ENCODE results near the gene FXYD5. TPM values are rescaled to one million over a fixed set of nuclear protein-coding genes. Genes with fewer than 3 reads are reported as not detected.

The FXYD5 gene
- total RNA-seq, 1 experiment from 2014 or later, result 12.7 TPM

GRCh38 chr19:35118268-35119020 is 36.1 kb upstream of the FXYD5 start:
- CTCF ChIA-PET, result interaction anchor here (0.6 kb wide), 1 partner anchor 40 kb away, joined by 4 read pairs; no protein-coding TSS in a partner anchor
- no peak for TF ChIP-seq CTCF (conservative IDR thresholded peaks at IDR 0.05; ENCODE audit: low read depth, low read length)
- TF ChIP-seq EZH2 (IDR thresholded peaks at IDR 0.05; ENCODE audit: borderline replicate concordance, low read depth, low read length, poor library complexity, severe bottlenecking), result no peak
- no peaks in the 10 kb centered on the region for H3K27me3 ChIP-seq (replicated peaks; ENCODE audit: insufficient read depth, low read depth, low read length, poor library complexity)
- POLR2A ChIA-PET (ENCODE audit: low non-redundant PET), result no interaction called here
- no peak overlapping the region for H3K27ac ChIP-seq (ENCODE audit: low read depth, low read length, poor library complexity, severe bottlenecking)
- H3K4me1 ChIP-seq (ENCODE audit: insufficient read depth, low read length, poor library complexity, severe bottlenecking), result no peaks in the 10 kb centered on the region
- no peaks in the 10 kb centered on the region for H3K9me3 ChIP-seq (ENCODE audit: low read depth, low read length, poor library complexity, severe bottlenecking)
- no peak overlapping the region for H3K4me3 ChIP-seq (ENCODE audit: low read depth, low read length, poor library complexity, severe bottlenecking)
- intact Hi-C loops (cut with micrococcal nuclease; ENCODE audit: unreplicated experiment), result no loop called here
- no TSS peak for BruUV-seq (replicated peaks)
- no peak for DNase-seq (ENCODE audit: low spot score)
- H3K36me3 ChIP-seq (ENCODE audit: insufficient read depth, low read length, poor library complexity, severe bottlenecking), result no peaks in the 10 kb centered on the region

- ChIA-PET POLR2A (ENCODE audit: low non-redundant PET) (no interaction called here), CTCF (no interaction called here)
- no peak for DNase-seq (ENCODE audit: low spot score)
- Histone ChIP-seq H3K4me1 (ENCODE audit: insufficient read depth, low read length, poor library complexity, severe bottlenecking) (peaks cover 2% of the 10 kb centered on the region), H3K27me3 (replicated peaks; ENCODE audit: insufficient read depth, low read depth, low read length, poor library complexity) (no peaks in the 10 kb centered on the region), H3K36me3 (ENCODE audit: insufficient read depth, low read length, poor library complexity, severe bottlenecking) (no peaks in the 10 kb centered on the region), H3K9me3 (ENCODE audit: low read depth, low read length, poor library complexity, severe bottlenecking) (no peaks in the 10 kb centered on the region), H3K27ac (ENCODE audit: low read depth, low read length, poor library complexity, severe bottlenecking) (no peak overlapping the region), H3K4me3 (ENCODE audit: low read depth, low read length, poor library complexity, severe bottlenecking) (no peak overlapping the region)
- BruUV-seq (replicated peaks), result no TSS peak
- intact Hi-C loops (cut with micrococcal nuclease; ENCODE audit: unreplicated experiment), result no loop called here
- no peak for TF ChIP-seq CTCF (conservative IDR thresholded peaks at IDR 0.05; ENCODE audit: low read depth, low read length)
- TF ChIP-seq EZH2 (IDR thresholded peaks at IDR 0.05; ENCODE audit: borderline replicate concordance, low read depth, low read length, poor library complexity, severe bottlenecking), result no peak
Observed at GRCh38 chr19:35119091-35119490, 35.4 kb upstream of the FXYD5 start.

- Histone ChIP-seq H3K4me1 (ENCODE audit: insufficient read depth, low read length, poor library complexity, severe bottlenecking) (peaks cover 8% of the 10 kb centered on the region), H3K9me3 (ENCODE audit: low read depth, low read length, poor library complexity, severe bottlenecking) (no peaks in the 10 kb centered on the region), H3K4me3 (ENCODE audit: low read depth, low read length, poor library complexity, severe bottlenecking) (no peak overlapping the region), H3K27me3 (replicated peaks; ENCODE audit: insufficient read depth, low read depth, low read length, poor library complexity) (no peaks in the 10 kb centered on the region), H3K27ac (ENCODE audit: low read depth, low read length, poor library complexity, severe bottlenecking) (no peak overlapping the region), H3K36me3 (ENCODE audit: insufficient read depth, low read length, poor library complexity, severe bottlenecking) (no peaks in the 10 kb centered on the region)
- CTCF ChIA-PET, result no interaction called here
- no peak for TF ChIP-seq CTCF (conservative IDR thresholded peaks at IDR 0.05; ENCODE audit: low read depth, low read length)
- no peak for TF ChIP-seq EZH2 (IDR thresholded peaks at IDR 0.05; ENCODE audit: borderline replicate concordance, low read depth, low read length, poor library complexity, severe bottlenecking)
- intact Hi-C loops (cut with micrococcal nuclease; ENCODE audit: unreplicated experiment), result no loop called here
- POLR2A ChIA-PET (ENCODE audit: low non-redundant PET), result no interaction called here
- BruUV-seq (replicated peaks), result no TSS peak
- no peak for DNase-seq (ENCODE audit: low spot score)
Observed at GRCh38 chr19:35119578-35120155, 34.9 kb upstream of the FXYD5 start.

Measured in A673 (cell line).